NCI-H2196 (cell line): Measurements from ENCODE around the gene GBA2.

Source experiments
- DNase-seq: peaks from one replicate; lab custom pipeline; 2025; ENCODE audit not compliant: unreplicated experiment; lab: John Stamatoyannopoulos, UW

GBA2 gene

GRCh38 chr9:35696520-35697215 lies 52.4 kb downstream of the GBA2 start:
- DNase-seq, result peak; percentile 38

DNA sequence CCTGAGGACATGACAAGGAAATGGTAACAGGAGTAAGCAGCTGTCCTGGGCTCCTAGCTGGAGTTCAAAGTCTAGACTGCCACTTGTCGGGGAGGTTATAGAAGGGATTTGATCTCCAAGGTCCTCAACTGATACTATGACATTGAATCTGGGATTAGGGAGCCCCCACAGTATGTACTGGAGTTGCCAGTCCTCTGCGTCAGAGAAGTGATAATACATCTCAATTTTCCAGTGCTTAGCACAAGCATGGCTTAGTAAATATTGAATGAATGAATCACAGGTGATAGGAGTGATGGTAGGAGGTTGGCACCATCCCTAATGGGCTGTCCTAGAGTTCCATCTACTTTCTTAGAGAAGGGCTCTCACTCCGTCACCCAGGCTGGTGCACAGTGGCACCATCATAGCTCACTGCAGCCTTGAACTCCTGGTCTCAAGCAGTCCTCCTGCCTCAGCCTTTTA lies 53.1 kb downstream of the GBA2 start:
- no peak for DNase-seq

- DNase-seq, result no peak
Measured at GRCh38 chr9:35691757-35692301, 57.2 kb downstream of the GBA2 start.

- no peak for DNase-seq
Measured at GRCh38 chr9:35691334-35691650, 57.7 kb downstream of the GBA2 start.

GRCh38 chr9:35690614-35691333 lies 58.3 kb downstream of the GBA2 start:
- peak; percentile 27 for DNase-seq

DNA sequence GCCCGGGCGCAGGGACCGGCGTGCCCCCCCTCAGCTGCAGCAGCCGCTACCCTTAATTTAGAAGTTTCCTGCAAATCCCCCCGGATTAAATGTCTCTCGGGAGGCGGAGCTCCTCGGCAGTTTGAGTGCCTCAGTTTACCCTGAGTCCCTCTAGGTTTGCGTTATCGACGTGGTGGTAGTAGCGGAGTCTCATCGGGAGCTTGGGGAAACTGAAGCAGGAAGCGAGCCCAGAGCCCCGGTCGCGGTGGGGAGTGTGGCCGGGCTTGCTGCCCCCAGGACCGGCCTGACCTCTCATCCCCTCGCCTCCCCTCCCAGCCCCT lies 58.8 kb downstream of the GBA2 start:
- DNase-seq, result no peak

GRCh38 chr9:35689542-35690293 lies 59.3 kb downstream of the GBA2 start, which contains the start of gene TPM2:
Gene TPM2 (minus strand): TSS chr9:35689925. CDS start chr9:35689817, 108 bp downstream.
- DNase-seq, result no peak

DNA sequence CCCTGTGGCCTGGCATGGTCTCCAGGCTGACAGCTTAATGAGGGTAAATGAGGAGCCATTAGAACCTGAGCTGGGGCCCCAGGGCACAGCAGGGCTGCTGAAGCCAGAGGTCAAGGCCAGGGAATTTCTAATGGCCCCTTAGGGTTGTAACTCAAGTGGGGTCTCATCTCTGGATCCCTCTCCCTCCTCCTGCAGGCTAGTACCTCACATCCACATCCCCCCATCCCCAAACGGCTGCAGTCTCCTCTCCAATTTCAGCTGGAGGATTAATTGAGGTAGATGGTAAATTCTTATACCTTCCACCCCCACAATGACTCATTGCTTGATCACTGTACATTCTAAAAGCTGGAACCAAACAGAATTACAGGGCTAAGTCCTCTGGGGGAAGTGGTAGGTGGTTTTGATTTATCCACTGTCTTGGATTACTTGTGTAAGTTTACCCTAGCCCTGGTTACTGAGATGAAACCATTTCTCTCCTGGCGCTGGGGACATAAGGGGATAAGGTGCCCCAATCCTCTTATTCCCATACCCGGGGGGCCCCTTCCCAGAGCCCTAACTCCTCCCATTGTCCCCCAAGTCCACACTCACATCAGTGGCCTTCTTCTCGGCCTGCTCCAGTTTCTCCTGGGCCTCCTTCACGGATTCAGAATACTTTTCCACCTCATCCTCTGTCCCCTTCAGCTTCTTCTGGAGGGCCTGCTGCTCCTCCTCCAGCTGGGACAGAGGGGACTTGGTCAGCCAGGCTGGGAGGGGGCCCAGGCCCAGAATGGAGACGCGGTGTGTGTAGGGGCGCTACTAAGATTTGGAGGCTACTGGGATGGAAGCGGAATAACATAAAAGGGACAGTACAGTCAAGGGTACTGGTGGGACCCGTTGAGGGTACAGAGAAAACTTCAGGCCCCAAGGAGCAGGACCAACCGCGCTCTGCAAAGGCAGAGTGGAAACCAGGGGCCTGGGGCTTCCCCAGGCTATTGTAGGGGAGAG lies 60.2 kb downstream of the GBA2 start:
- no peak for DNase-seq

DNA sequence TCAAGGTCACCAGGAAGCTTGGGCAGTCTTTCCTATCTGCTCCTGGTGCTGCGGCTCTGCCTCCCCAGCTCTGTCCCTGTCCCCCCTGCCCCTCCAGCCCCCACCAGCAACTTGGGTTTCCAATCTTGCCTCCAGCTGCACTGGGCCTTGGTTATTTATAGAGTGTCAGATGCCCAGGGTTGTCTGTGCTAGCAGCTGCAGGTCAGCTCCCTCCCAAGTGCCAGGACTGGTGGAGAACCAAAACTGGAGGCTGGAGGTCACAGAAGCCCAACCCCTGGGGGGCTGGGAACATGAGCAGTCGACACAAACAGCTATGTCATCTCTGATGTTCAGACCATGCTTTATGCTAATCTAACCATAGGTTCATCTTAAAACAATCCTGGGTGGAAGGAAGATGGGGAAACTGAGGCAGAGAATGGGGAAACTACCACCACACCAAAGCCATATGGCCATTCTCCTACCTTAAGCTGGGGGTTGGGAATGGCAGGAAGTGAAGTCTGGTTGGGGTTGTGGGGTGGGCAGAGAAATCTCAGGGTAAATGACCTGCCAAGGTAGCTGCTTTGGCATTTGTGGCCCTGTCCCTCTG lies 61.0 kb downstream of the GBA2 start:
- no peak for DNase-seq

GRCh38 chr9:35687306-35687705 lies 61.7 kb downstream of the GBA2 start:
- DNase-seq, result no peak
